Muscle layer of colon (tissue), 2 donors: ENCODE results near the gene SAFB2.
A peak's percentile ranks its signal among the peaks of the same experiment; 100 is the strongest.

Experiments used
- H3K27ac ChIP-seq: one replicate; pipeline ENCODE4 v1.7.0; 2013; ENCODE audit warnings: low read depth, mild to moderate bottlenecking, low read length, moderate library complexity
- H3K27me3 ChIP-seq, 2 donors: one replicate each; pipeline ENCODE4 v1.7.0; 2013; ENCODE audit warnings: low read length in 2 of 2, mild to moderate bottlenecking in 2 of 2; ENCODE audit not compliant: insufficient read depth in 2 of 2, control insufficient read depth in 1 of 2
- H3K36me3 ChIP-seq: one replicate; pipeline ENCODE4 v1.7.0; 2013; ENCODE audit warnings: mild to moderate bottlenecking, low read length; ENCODE audit not compliant: insufficient read depth
- H3K4me1 ChIP-seq: one replicate; pipeline ENCODE4 v1.7.0; 2013; ENCODE audit warnings: mild to moderate bottlenecking, low read length; ENCODE audit not compliant: insufficient read depth
- H3K4me3 ChIP-seq, 2 donors: one replicate each; pipeline ENCODE4 v1.7.0; 2013; ENCODE audit warnings: low read length in 2 of 2, low read depth in 1 of 2, mild to moderate bottlenecking in 1 of 2, moderate library complexity in 1 of 2
- H3K9ac ChIP-seq: one replicate; pipeline ENCODE4 v1.7.0; 2013; ENCODE audit warnings: low read length
- H3K9me3 ChIP-seq: one replicate; pipeline ENCODE4 v1.7.0; 2013; ENCODE audit warnings: mild to moderate bottlenecking, low read length
- donor health status: abdominal sarcoma.
- donor health status: Adenocarcinoma of cecum.

Gene SAFB2

GRCh38 chr19:5587661-5588060, 34.9 kb downstream of the SAFB2 start:
- no peak overlapping the region for H3K27ac ChIP-seq
- no peaks in the 10 kb centered on the region for H3K9me3 ChIP-seq
- no peaks in the 10 kb centered on the region for H3K27me3 ChIP-seq
- no peak overlapping the region for H3K9ac ChIP-seq
- peaks cover 15% of the 10 kb centered on the region for H3K4me1 ChIP-seq
- H3K4me3 ChIP-seq, result no peak overlapping the region
- peaks cover 61% of the 10 kb centered on the region for H3K36me3 ChIP-seq

GRCh38 chr19:5587071-5587455, 35.5 kb downstream of the SAFB2 start:
- no peaks in the 10 kb centered on the region for H3K27me3 ChIP-seq
- H3K9me3 ChIP-seq, result no peaks in the 10 kb centered on the region
- no peak overlapping the region for H3K27ac ChIP-seq
- H3K36me3 ChIP-seq, result peaks cover 60% of the 10 kb centered on the region
- H3K9ac ChIP-seq, result no peak overlapping the region
- H3K4me1 ChIP-seq, result peaks cover 15% of the 10 kb centered on the region
- H3K4me3 ChIP-seq, result no peak overlapping the region

DNA sequence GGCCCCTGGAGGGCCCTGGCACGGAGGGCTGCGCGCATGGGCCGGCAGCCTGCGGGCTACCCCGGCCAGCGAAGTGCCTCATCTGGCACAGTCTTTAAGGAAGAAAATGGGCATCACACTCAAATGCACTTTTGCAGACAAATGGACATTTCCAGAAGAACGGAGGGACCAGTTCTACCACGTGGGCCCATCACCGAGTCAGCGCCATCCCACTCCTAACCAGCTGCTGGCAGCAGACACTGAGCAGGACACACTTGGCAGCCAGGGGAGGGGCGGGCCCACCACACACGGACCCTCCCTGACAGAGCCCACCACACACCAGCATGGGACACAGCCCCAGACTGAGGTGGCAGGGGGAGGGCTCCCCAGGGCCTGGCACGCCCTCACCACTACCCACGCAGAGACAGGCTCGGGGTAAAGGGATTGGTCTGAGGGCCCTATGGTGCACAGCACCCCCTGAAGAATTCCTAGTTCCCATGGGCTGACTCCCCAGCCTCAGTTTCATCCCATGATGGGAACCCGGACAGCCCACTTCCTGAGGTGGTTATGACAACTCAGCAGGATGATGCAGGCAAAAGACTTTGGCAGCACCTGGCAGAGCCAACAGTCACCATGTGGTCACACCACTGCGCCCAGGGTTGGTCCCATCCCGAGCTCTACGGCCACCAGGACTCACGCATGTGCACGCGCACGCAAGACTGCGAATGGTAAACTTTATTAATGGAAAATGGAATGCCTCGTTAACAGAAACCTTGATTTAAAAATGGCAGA, 36.1 kb downstream of the SAFB2 start:
- Histone ChIP-seq H3K27me3 (no peaks in the 10 kb centered on the region), H3K4me3 (no peak overlapping the region), H3K9me3 (no peaks in the 10 kb centered on the region), H3K9ac (no peak overlapping the region), H3K27ac (no peak overlapping the region), H3K36me3 (peaks cover 55% of the 10 kb centered on the region), H3K4me1 (peaks cover 15% of the 10 kb centered on the region)

- Histone ChIP-seq H3K4me3 (no peak overlapping the region), H3K27me3 (no peaks in the 10 kb centered on the region), H3K9me3 (no peaks in the 10 kb centered on the region), H3K36me3 (peaks cover 50% of the 10 kb centered on the region), H3K9ac (no peak overlapping the region), H3K27ac (peak overlapping the region; percentile 71), H3K4me1 (peaks cover 15% of the 10 kb centered on the region)
Measured at GRCh38 chr19:5585461-5586299, 36.9 kb downstream of the SAFB2 start.

- Histone ChIP-seq H3K27ac (no peak overlapping the region), H3K9ac (no peak overlapping the region), H3K9me3 (no peaks in the 10 kb centered on the region), H3K4me1 (peaks cover 15% of the 10 kb centered on the region), H3K4me3 (no peak overlapping the region), H3K36me3 (peaks cover 6% of the 10 kb centered on the region), H3K27me3 (no peaks in the 10 kb centered on the region)
Measured at GRCh38 chr19:5580161-5580571, 42.4 kb downstream of the SAFB2 start.

DNA sequence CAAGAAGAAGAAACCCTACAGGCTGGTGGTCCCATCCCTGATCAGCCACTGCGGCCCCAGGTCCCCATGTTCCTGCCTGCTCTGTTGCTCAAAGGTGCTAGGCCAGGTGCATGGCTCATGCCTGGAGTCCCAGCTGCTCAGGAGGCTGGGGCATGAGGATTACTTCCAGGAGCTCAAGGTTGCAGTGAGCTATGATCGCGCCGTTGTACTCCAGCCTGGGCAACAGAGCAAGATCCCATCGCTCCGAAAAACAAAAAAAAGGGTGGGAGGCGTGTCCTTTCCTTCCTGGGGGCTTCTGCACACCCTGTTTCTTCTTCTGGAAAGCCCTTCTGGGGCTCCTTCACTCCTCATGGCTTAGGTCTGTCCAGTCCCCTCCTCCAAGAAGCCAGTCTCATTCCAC, 42.9 kb downstream of the SAFB2 start:
- Histone ChIP-seq H3K9me3 (no peaks in the 10 kb centered on the region), H3K9ac (no peak overlapping the region), H3K27ac (peak overlapping the region; percentile 12), H3K4me3 (no peak overlapping the region), H3K27me3 (no peaks in the 10 kb centered on the region), H3K36me3 (peaks cover 6% of the 10 kb centered on the region), H3K4me1 (peaks cover 13% of the 10 kb centered on the region)

- no peaks in the 10 kb centered on the region for H3K9me3 ChIP-seq
- no peak overlapping the region for H3K9ac ChIP-seq
- no peak overlapping the region for H3K4me3 ChIP-seq
- H3K36me3 ChIP-seq, result peaks cover 6% of the 10 kb centered on the region
- peak overlapping the region; percentile 12 for H3K27ac ChIP-seq
- no peaks in the 10 kb centered on the region for H3K27me3 ChIP-seq
- peaks cover 13% of the 10 kb centered on the region for H3K4me1 ChIP-seq
Measured at GRCh38 chr19:5579286-5579685, 43.3 kb downstream of the SAFB2 start.

DNA sequence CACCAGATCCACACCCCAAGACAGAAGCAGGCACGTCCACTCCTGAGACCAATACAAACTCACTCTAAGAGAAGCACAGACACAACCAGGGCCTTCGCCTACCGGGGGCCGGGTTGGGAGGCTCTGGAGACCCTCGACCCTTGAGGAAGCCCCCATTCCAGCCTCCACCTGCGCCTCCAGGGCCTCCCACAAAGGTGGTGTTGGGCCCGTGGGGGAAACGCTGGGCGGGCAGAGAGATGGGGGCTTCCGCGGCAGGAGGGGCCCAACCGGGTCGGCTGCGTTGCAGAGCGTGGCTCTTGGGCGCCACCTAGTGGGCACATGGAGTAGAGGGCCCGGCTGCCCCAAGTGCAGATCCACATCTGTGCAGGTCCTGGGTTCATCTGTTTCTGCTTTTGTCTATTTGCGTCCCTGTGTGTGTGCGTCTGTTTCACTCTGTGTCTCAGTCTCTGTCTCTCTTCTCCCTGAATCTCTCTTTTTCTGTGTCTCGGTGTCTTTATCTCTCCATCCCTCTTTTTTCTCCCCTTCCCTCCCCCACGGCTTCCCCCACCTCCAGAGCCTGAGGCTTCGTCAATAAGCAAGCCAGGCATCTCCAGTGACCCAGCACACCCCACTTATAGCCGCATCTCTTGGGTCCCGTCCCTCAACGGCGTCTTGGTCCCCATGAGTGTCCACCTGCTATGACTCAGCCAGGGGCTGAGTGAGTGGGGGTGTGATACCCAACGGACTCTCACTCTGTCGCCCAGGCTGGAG, 44.3 kb downstream of the SAFB2 start:
- Histone ChIP-seq H3K27me3 (no peaks in the 10 kb centered on the region), H3K9me3 (no peaks in the 10 kb centered on the region), H3K36me3 (peaks cover 6% of the 10 kb centered on the region), H3K9ac (no peak overlapping the region), H3K4me3 (peak overlapping the region in 1 of 2 donors; percentile 20), H3K4me1 (peaks cover 13% of the 10 kb centered on the region), H3K27ac (no peak overlapping the region)

DNA sequence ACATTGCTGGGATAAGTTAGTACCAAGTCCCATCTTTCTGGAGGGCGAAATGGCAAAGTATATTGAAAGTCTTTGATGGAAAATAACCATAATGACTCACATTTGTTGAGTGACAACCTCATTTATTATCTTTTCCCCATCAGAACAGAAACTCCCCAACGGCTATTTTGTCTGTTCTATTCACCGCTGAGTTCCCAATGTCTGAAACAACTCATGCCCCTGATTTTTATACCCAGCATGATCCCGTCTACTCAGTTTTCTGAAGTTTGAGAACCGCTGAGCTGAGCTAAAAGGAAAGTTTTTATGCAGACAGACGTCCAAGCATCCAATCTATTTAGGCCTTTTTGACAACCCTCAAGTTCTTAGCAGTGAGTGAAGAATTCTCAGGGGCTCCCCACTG, 47.0 kb downstream of the SAFB2 start:
- Histone ChIP-seq H3K27ac (no peak overlapping the region), H3K36me3 (no peaks in the 10 kb centered on the region), H3K9ac (no peak overlapping the region), H3K4me1 (peaks cover 13% of the 10 kb centered on the region), H3K4me3 (no peak overlapping the region), H3K27me3 (no peaks in the 10 kb centered on the region), H3K9me3 (no peaks in the 10 kb centered on the region)

GRCh38 chr19:5572556-5573286, 49.9 kb downstream of the SAFB2 start:
- Histone ChIP-seq H3K27ac (no peak overlapping the region), H3K9ac (no peak overlapping the region), H3K36me3 (no peaks in the 10 kb centered on the region), H3K4me3 (no peak overlapping the region), H3K9me3 (no peaks in the 10 kb centered on the region), H3K27me3 (peaks cover 0 to 6% of the 10 kb centered on the region in 2 donors), H3K4me1 (peaks cover under 1% of the 10 kb centered on the region)

GRCh38 chr19:5571777-5572176, 50.8 kb downstream of the SAFB2 start:
- no peak overlapping the region for H3K4me3 ChIP-seq
- no peak overlapping the region for H3K9ac ChIP-seq
- no peaks in the 10 kb centered on the region for H3K36me3 ChIP-seq
- no peak overlapping the region for H3K27ac ChIP-seq
- peaks cover 5 to 15% of the 10 kb centered on the region in 2 donors for H3K27me3 ChIP-seq
- H3K9me3 ChIP-seq, result no peaks in the 10 kb centered on the region
- H3K4me1 ChIP-seq, result no peaks in the 10 kb centered on the region
